Small intestine (tissue), 7 donors: ENCODE results near the gene SIMC1. TPM values are rescaled to one million over a fixed set of nuclear protein-coding genes. Genes with fewer than 3 reads are reported as not detected.
"Not testable (repeated sequence)": the region's sequence is repeated elsewhere in the genome, so short reads cannot be mapped to it uniquely, and the experiment has no call there.

Source experiments
- DNase-seq, 2 donors: peaks; one replicate each; pipeline versions ENCODE4 v3.0.0 to v3.0.0-alpha.2; 2013
- FAIRE-seq: peaks from 2 replicates; lab custom pipeline; 2012; peaks lifted over from hg19 to GRCh38; lab: Jason Lieb, UNC
- H3K27ac ChIP-seq, 3 donors: one replicate each; pipeline ENCODE4 v1.5.1; 2013; ENCODE audit warnings: low read length in 2 of 3, mild to moderate bottlenecking in 2 of 3, control low read depth in 1 of 3, inconsistent platforms in 1 of 3, low read depth in 1 of 3, moderate library complexity in 1 of 3
- H3K27me3 ChIP-seq, 3 donors: one replicate each; pipeline ENCODE4 v1.6.1; 2013; ENCODE audit warnings: low read length in 3 of 3, inconsistent platforms in 1 of 3; ENCODE audit not compliant: control insufficient read depth in 3 of 3, insufficient read depth in 3 of 3
- H3K36me3 ChIP-seq, 3 donors: one replicate each; pipeline ENCODE4 v1.6.1; 2013; ENCODE audit warnings: low read length in 3 of 3, inconsistent platforms in 1 of 3, low read depth in 1 of 3, mild to moderate bottlenecking in 1 of 3, moderate library complexity in 1 of 3; ENCODE audit not compliant: control insufficient read depth in 3 of 3, insufficient read depth in 2 of 3
- H3K4me1 ChIP-seq, 3 donors: one replicate each; pipeline ENCODE4 v1.6.1; 2013; ENCODE audit warnings: low read length in 2 of 3, inconsistent platforms in 1 of 3, low read depth in 1 of 3, mild to moderate bottlenecking in 1 of 3, moderate library complexity in 1 of 3; ENCODE audit not compliant: control insufficient read depth in 3 of 3, insufficient read depth in 2 of 3
- H3K4me3 ChIP-seq, 3 donors: one replicate each; pipeline ENCODE4 v1.5.1; 2013; ENCODE audit warnings: low read length in 3 of 3, control low read depth in 1 of 3, inconsistent platforms in 1 of 3, low read depth in 1 of 3, mild to moderate bottlenecking in 1 of 3, moderate library complexity in 1 of 3
- H3K9me3 ChIP-seq, 2 donors: one replicate each; pipeline ENCODE4 v1.6.1; 2013; ENCODE audit warnings: low read depth in 1 of 2, low read length in 1 of 2; ENCODE audit not compliant: control insufficient read depth in 2 of 2, insufficient read depth in 1 of 2
- WGBS, 3 donors: extraction: QIAGEN DNeasy Blood & Tissue Kit; methylation state at CpG; one replicate each; pipeline ENCODE4 v1.1.7; 2013; 5-methylcytosine and 5-hydroxymethylcytosine counted together
- polyA plus RNA-seq, 4 donors: library from polyadenylated mRNA; stranded (reverse) in 3 of 4; unstranded in 1 of 4; fragments of 200-250 nt in 3 of 4; fragments of 120-200 nt in 1 of 4; gene quantifications; one replicate each; pipeline versions ENCODE4 v1.2.1 to v1.2.3, GENCODE V29; 2013
- donor health status: healthy with polysubstance abuse.
- donor health status: control.
- donor health status: control.
- donor health status: Bipolar disorder and iron deficiency.
- donor health status: healthy.

SIMC1 gene
- polyA plus RNA-seq, 4 donors: 5.9 to 16.1 (median 10.8) TPM

- peaks cover 0 to 14% (median 6%) of the 10 kb centered on the region in 3 donors for H3K36me3 ChIP-seq
- not testable (repeated sequence) for H3K4me3 ChIP-seq, H3K27me3 ChIP-seq, H3K9me3 ChIP-seq, FAIRE-seq, H3K4me1 ChIP-seq, DNase-seq, H3K27ac ChIP-seq
- 91 to 97% (median 96%) methylated on average over 6 to 13 of the region's 31 CpGs for WGBS, 3 donors
Observed at GRCh38 chr5:176305356-176305755, 67.1 kb downstream of the SIMC1 start.

- DNase-seq (no peak), FAIRE-seq (no peak)
- no peak overlapping the region for H3K4me3 ChIP-seq
Observed at GRCh38 chr5:176317534-176318374, 79.5 kb downstream of the SIMC1 start.

GRCh38 chr5:176319827-176320554 is 81.8 kb downstream of the SIMC1 start:
- Histone ChIP-seq H3K27me3 (no peaks in the 10 kb centered on the region), H3K27ac (no peak overlapping the region), H3K36me3 (peaks cover 2 to 13% (median 12%) of the 10 kb centered on the region in 3 donors), H3K4me1 (no peaks in the 10 kb centered on the region), H3K4me3 (no peak overlapping the region), H3K9me3 (no peaks in the 10 kb centered on the region)
- WGBS, 3 donors: 91 to 93% (median 91%) methylated on average over 9 of the region's 9 CpGs
- DNase-seq (peak in 1 of 2 donors; percentile 42), FAIRE-seq (no peak)

More at GRCh38 chr5:176317534-176318374, 79.5 kb downstream of the SIMC1 start:
- Histone ChIP-seq H3K9me3 (no peaks in the 10 kb centered on the region), H3K27ac (no peak overlapping the region), H3K36me3 (peaks cover 4 to 14% (median 9%) of the 10 kb centered on the region in 3 donors), H3K4me1 (no peaks in the 10 kb centered on the region), H3K27me3 (no peaks in the 10 kb centered on the region)
- WGBS, 3 donors: 48 to 69% (median 60%) methylated on average over 7 of the region's 7 CpGs

- H3K27ac ChIP-seq: no peak overlapping the region
- DNase-seq (no peak), FAIRE-seq (no peak)
- H3K4me3 ChIP-seq: no peak overlapping the region
- peaks cover 2 to 11% (median 9%) of the 10 kb centered on the region in 3 donors for H3K36me3 ChIP-seq
- WGBS, 3 donors: 97 to 99% (median 98%) methylated on average over 3 of the region's 3 CpGs
- H3K27me3 ChIP-seq: no peaks in the 10 kb centered on the region
- H3K4me1 ChIP-seq: no peaks in the 10 kb centered on the region
- H3K9me3 ChIP-seq: no peaks in the 10 kb centered on the region
Observed at GRCh38 chr5:176320577-176320976, 82.4 kb downstream of the SIMC1 start.

GRCh38 chr5:176334031-176334770 is 96.0 kb downstream of the SIMC1 start:
- FAIRE-seq (no peak), DNase-seq (no peak)
- Histone ChIP-seq H3K4me1 (peaks cover 0 to 2% (median 2%) of the 10 kb centered on the region in 3 donors), H3K4me3 (no peak overlapping the region), H3K9me3 (peaks cover 0 to 6% of the 10 kb centered on the region in 2 donors), H3K36me3 (peaks cover 3 to 13% (median 4%) of the 10 kb centered on the region in 3 donors), H3K27ac (no peak overlapping the region), H3K27me3 (no peaks in the 10 kb centered on the region)

GRCh38 chr5:176337913-176338312 is 99.7 kb downstream of the SIMC1 start:
- FAIRE-seq (no peak), DNase-seq (no peak)
- H3K9me3 ChIP-seq: peaks cover 0 to 6% of the 10 kb centered on the region in 2 donors
- WGBS, 3 donors: 48 to 67% (median 56%) methylated on average over 1 of the region's 1 CpG
- H3K27ac ChIP-seq: no peak overlapping the region
- peaks cover 0 to 24% (median 2%) of the 10 kb centered on the region in 3 donors for H3K4me1 ChIP-seq
- H3K27me3 ChIP-seq: no peaks in the 10 kb centered on the region
- H3K36me3 ChIP-seq: peaks cover 3 to 15% (median 4%) of the 10 kb centered on the region in 3 donors
- H3K4me3 ChIP-seq: no peak overlapping the region

GRCh38 chr5:176339304-176339703 is 101.1 kb downstream of the SIMC1 start:
- no peak for FAIRE-seq
- peaks cover 0 to 4% of the 10 kb centered on the region in 2 donors for H3K9me3 ChIP-seq
- no peaks in the 10 kb centered on the region for H3K27me3 ChIP-seq
- no peak overlapping the region for H3K4me3 ChIP-seq
- 46 to 79% (median 64%) methylated on average over 5 of the region's 5 CpGs for WGBS, 3 donors
- peak in 1 of 2 donors; percentile 32 for DNase-seq
- H3K27ac ChIP-seq: no peak overlapping the region
- peaks cover 4 to 12% (median 4%) of the 10 kb centered on the region in 3 donors for H3K36me3 ChIP-seq
- peaks cover 0 to 24% (median 2%) of the 10 kb centered on the region in 3 donors for H3K4me1 ChIP-seq
